Measurements from ENCODE around the gene LILRB2. TPM values are rescaled to one million over a fixed set of nuclear protein-coding genes. Genes with fewer than 3 reads are reported as not detected.
A peak's percentile ranks its signal among the peaks of the same experiment; 100 is the strongest.
"Not testable (repeated sequence)": the region's sequence is repeated elsewhere in the genome, so short reads cannot be mapped to it uniquely, and the experiment has no call there.

LILRB2 gene
- total RNA-seq, 1 donor from 2014 or later: 14.4 TPM

DNA sequence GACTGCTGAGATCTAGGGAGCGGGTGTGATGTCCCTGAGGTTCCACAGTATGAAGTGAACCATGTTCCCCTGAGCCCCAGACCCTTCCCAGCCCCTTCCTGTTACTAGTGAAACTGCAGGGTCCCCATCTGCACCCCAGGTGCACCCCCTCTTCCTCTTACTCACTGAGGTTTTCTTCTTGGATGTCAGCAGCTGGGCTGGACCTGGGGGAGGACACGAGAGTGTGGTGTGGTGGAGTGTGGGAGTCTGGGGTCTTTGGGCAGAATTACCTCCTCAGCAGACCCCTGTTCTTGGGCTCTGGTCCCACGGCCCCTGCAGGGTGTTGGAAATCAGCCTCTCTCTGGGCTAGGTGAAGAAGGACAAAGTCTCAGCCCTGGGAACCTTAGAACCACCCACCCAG is 35.0 kb downstream of the LILRB2 start:
- no peak for DNase-seq (ENCODE audit: low spot score)

GRCh38 chr19:54243809-54244208 is 37.1 kb downstream of the LILRB2 start:
- DNase-seq (ENCODE audit: low spot score): not testable (repeated sequence)

DNA sequence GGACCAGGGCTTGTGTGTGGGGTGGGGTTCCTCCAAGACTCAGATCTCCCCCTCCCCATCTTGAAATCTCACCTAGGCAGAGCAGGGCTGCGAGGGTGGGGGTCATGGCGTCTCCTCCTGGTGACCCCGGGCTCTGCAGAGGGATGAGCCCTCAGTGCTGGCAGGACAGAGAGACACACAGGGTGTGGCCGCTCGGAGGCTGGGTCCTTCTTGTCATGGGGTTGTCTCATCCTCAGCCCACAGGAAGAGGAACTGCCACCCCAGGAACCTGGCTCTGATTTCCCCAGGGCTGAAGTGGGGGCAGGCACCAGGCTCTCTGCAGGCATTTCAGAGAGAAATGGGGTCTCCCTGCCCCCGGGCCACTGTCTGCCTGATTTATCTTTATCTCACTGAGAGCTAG is 38.3 kb downstream of the LILRB2 start, which contains the start of gene LILRA6:
Gene LILRA6, minus strand, starts transcription at position 145 of the 400 bp plus-strand sequence.
- peak; percentile 88 for DNase-seq (ENCODE audit: low spot score)

DNA sequence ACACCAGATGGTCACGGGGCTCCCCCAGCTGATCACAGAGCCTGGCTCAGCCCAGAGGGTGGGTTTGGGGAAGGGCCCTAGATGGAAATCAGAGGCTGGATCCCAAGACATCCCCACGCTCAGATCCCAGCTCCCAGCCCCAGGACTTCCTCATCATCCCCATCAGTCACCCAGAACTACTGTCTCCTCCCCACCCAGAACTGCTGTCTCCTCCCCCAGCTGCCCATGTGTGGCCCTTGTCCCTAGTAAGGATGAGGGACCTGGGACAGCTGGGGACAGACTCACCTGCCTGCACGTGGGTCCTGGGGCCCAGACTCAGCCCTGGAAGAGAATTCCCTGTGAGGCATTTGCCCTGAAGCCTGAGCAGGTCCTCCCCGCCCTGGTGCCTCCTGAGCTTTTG is 38.7 kb downstream of the LILRB2 start:
- DNase-seq (ENCODE audit: low spot score): not testable (repeated sequence)

DNA sequence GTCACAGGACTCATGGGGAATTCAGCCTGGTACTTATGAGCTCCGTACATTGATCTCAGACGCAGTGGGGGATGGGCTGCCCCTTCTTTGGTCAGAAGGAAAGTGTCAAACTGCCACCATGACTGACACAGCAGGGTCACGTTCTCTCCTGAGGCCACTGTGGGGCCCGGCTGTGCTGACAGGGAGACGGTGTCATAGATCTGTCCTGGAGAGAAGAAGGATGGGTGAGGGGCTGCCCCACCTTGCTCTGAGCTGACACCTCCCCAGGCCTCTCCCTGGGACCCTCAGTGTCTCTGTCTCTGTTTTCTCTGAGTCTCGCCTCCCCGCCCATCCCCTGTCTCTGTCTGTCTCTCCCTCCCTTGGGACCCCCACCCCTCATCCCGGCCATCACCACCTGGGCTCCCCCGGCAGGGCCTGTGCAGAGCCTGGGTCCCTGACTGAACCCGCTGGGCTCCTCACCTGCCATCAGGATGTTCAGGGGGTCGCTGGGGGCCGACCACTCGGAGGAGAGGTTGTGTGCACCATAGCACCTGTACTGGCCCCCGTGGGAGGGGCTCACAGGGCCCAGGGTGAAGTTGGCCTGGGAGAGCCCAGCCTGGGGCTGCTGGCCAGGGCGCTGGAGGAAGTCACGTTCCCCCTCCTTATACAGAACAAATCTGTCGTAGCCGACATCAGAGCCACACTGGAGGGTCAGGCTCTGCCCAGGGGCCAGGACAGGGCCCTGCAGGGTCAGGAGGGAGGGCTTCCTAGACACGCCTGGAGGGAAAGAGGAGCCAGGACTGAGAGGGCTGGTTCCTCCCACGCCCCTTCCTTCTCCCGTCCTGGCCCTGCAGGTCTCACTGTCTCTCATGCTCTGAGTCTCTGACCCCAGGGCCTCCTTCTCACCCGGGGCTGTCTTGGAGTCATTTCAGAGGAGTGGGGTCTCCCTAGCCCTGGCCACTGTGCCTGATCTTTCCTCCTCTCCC is 40.3 kb downstream of the LILRB2 start:
- peak; percentile 92 for DNase-seq (ENCODE audit: low spot score)

DNA sequence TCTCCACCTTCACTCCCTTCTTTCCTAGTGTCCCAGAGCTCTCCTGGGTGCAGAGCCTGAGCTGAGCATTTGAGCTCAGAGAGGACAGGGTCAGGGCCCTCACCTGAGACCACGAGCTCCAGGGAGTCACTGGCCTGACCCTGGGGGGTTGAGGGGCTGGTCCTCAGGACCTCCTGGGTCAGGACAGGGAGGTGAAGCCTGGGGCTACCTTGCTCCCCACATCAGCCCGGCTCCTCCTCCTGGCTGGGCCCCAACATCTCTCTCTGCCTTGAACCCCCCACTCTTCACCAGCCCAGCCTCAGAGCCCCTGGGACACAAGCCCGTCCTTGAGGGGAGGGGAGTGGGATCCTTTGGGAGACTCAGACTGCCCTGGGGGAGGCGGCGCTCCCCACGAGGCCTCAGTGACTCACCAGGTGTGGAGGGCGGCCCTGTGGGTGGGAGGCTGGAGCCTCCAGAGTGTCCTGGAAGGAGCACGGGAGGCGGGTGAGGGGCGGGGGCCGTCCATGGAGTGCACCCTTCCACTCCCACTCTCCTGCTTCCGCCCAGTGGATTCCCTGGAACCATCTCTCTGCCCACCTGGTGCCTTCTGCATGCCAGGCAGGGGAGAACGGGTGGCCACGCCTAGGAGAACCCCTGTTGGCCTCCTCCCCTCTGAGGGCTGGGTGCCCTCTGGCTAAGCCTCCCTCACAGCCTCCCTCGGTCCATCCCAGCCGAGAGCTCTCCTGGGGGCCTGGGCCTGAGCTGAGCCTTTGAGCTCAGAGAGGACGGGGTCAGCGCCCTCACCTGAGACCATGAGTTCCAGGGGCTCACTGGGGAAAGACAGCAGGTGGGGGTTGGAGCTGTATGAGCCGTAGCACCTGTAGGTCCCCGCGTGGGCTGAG is 41.2 kb downstream of the LILRB2 start:
- DNase-seq (ENCODE audit: low spot score): peak; percentile 89

GRCh38 chr19:54233941-54234340 is 47.0 kb downstream of the LILRB2 start:
- DNase-seq (ENCODE audit: low spot score): peak; percentile 71

- peak; percentile 99 for DNase-seq (ENCODE audit: low spot score)
These were observed 49.6 kb downstream of the LILRB2 start for GRCh38 chr19:54231077-54231931.

DNA sequence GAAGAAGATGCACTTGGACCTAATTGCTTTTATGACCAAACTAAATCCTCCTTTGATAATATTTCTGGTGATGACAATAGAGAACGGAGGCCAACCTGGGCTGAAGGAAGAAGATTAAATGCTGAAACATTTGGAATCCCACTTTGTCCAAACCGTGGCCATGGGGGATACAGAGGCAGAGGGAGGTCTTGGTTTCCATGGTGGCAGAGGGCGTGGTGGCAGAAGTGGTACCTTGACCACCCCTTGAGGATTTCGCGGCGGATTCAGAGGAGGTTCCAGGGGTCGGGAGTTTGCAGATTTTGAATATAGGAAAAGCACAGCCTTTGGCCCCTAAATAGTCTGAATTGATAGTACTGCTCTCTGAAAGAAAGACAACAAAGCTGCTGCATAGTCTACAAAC is 50.9 kb downstream of the LILRB2 start:
- DNase-seq (ENCODE audit: low spot score): peak; percentile 87

DNA sequence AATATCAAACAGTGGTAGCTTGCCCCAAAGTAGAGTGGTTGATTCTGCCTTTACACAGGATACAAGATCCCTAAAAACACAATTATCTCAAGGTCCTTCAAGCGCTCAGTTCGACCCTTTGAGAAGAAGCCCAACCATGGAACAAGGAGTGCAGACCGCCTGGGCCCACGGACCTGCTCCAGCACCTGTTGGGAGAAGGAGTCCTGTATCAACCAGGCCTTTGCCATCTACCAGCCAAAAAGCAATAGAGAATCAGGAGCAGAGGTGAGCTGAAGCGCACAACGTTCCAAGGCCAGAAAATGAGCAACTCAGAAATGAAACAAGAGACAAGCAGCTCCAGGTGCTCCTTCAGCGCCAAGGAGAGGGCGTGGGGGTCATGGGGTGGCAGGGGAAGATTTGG is 51.8 kb downstream of the LILRB2 start:
- DNase-seq (ENCODE audit: low spot score): peak; percentile 83

DNA sequence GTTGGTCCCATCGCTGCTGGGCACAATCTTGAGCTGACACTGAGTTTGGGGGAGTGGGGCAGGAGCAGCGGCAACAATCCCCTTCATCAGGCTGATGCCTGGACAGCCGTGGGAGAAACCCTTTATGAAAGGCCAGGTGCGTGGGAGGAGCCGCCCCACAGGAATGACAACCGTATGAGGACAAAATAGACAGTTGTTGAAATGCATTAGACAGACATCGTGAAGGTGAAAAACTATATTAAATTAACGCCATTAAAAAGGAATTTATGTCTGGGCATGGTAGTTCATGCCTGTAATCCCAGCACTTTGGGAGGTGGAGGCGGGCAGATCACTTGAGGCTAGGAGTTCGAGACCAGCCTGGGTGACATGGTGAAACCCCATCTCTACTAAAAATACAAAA is 56.3 kb downstream of the LILRB2 start:
- not testable (repeated sequence) for DNase-seq (ENCODE audit: low spot score)

- not testable (repeated sequence) for DNase-seq (ENCODE audit: low spot score)
These were observed 57.0 kb downstream of the LILRB2 start for GRCh38 chr19:54223937-54224281.

Small RNA genes within 50 kb of the gene (microRNA-seq; reads per million reads assigned to microRNA genes)
- gene MIR4752 (ENCODE audit: borderline number of aligned reads): not detected

Other genes starting within 250 kb of the LILRB2 start
- not detected for gene VSTM1, start 217.2 kb downstream of the LILRB2 start, total RNA-seq
- not detected for gene TARM1, start 199.7 kb downstream of the LILRB2 start, total RNA-seq
- gene OSCAR, start 180.3 kb downstream of the LILRB2 start, total RNA-seq: 6.6 TPM
- 113 TPM for gene NDUFA3, start 178.3 kb downstream of the LILRB2 start, total RNA-seq
- 16.7 TPM for gene TFPT, start 165.5 kb downstream of the LILRB2 start, total RNA-seq
- 45.5 TPM for gene PRPF31, start 165.4 kb downstream of the LILRB2 start, total RNA-seq
- gene CNOT3, start 143.3 kb downstream of the LILRB2 start, total RNA-seq: 31.5 TPM
- gene LENG1, start 121.4 kb downstream of the LILRB2 start, total RNA-seq: 4.4 TPM
- 1.6 TPM for gene TMC4, start 108.0 kb downstream of the LILRB2 start, total RNA-seq
- gene MBOAT7, start 91.5 kb downstream of the LILRB2 start, total RNA-seq: 40.9 TPM
- 24.6 TPM for gene TSEN34, start 89.8 kb downstream of the LILRB2 start, total RNA-seq
- gene RPS9, start 80.3 kb downstream of the LILRB2 start, total RNA-seq: 923 TPM
- 50.5 TPM for gene LILRB3, start 58.1 kb downstream of the LILRB2 start, total RNA-seq
- 26.5 TPM for gene LILRA6, start 38.3 kb downstream of the LILRB2 start, total RNA-seq
- 69.4 TPM for gene LILRB5, start 23.8 kb downstream of the LILRB2 start, total RNA-seq
- 23.0 TPM for gene LILRA5, start 32.1 kb upstream of the LILRB2 start, total RNA-seq
- gene LILRA4, start 58.1 kb upstream of the LILRB2 start, total RNA-seq: 1.0 TPM
- gene LAIR1, start 83.8 kb upstream of the LILRB2 start, total RNA-seq: 63.8 TPM
- gene TTYH1, start 134.4 kb upstream of the LILRB2 start, total RNA-seq: not detected
- 141 TPM for gene LENG8, start 168.1 kb upstream of the LILRB2 start, total RNA-seq
- 8.3 TPM for gene LENG9, start 182.7 kb upstream of the LILRB2 start, total RNA-seq
- gene CDC42EP5, start 192.2 kb upstream of the LILRB2 start, total RNA-seq: 38.1 TPM
- 1.7 TPM for gene LAIR2, start 221.7 kb upstream of the LILRB2 start, total RNA-seq

Measured in mesenteric fat pad (tissue), 1 donor.